Testis (tissue), 2 donors: ENCODE results near the gene CYB5R2.

Experiments used
- POLR2A ChIP-seq: fragments of 450-650 bp; IDR thresholded peaks from one replicate; pipeline ENCODE4 v1.6.1; 2017; ENCODE audit warnings: antibody characterized with exemption, mild to moderate bottlenecking, moderate library complexity
- TF ChIP-seq, protein P1 (sequence below), 3 experiments: fragments of 450-650 bp in 2 of 3; fragments of 200-600 bp in 1 of 3; sonication (generic) in 1 of 3; IDR thresholded peaks; one replicate each; pipeline ENCODE4 v1.5.1; 2016 to 2019; ENCODE audit warnings: antibody characterized with exemption in 3 of 3, mild to moderate bottlenecking in 2 of 3, moderate library complexity in 1 of 3

DNA sequence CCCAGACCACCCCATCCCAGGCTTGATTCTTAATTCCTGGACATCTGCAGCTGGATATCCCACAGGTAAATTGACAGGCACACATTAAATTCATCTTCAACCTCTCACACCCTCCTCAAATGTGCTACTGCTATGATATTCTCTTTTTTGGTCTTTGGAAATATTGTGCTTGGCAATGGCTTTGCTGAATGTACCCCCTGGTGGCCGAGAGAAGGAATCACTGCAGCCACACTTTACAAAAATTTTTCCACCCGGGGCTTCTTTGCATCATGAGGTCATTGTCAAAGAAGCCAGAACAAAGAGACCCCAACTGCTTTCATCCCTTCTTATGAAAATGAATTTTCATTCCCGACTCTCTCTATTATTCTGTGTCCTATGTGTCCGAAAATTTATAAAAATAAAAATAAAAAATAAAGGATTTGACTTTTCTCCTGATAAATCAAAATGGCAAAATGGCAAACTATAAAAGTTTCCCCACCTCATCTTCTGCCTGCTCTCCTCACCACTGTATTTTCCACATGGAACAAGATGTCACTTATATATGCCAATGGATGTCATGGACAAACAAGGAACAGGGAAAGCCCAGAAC is 15.0 kb upstream of the CYB5R2 start:
- TF ChIP-seq, protein P1, sequence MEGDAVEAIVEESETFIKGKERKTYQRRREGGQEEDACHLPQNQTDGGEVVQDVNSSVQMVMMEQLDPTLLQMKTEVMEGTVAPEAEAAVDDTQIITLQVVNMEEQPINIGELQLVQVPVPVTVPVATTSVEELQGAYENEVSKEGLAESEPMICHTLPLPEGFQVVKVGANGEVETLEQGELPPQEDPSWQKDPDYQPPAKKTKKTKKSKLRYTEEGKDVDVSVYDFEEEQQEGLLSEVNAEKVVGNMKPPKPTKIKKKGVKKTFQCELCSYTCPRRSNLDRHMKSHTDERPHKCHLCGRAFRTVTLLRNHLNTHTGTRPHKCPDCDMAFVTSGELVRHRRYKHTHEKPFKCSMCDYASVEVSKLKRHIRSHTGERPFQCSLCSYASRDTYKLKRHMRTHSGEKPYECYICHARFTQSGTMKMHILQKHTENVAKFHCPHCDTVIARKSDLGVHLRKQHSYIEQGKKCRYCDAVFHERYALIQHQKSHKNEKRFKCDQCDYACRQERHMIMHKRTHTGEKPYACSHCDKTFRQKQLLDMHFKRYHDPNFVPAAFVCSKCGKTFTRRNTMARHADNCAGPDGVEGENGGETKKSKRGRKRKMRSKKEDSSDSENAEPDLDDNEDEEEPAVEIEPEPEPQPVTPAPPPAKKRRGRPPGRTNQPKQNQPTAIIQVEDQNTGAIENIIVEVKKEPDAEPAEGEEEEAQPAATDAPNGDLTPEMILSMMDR (IDR thresholded peaks at IDR 0.05), result peak; percentile 72 to 91 (median 87)
- no peak for TF ChIP-seq POLR2A
